Tibial artery (tissue), 4 donors: ENCODE results near the gene COL28A1.

Source experiments
- DNase-seq, 2 donors: peaks; one replicate each; pipeline ENCODE4 v3.0.0-alpha.2; 2019
- H3K27ac ChIP-seq, 2 donors: fragments of 200-600 bp; sonication (generic) in 1 of 2; 1 replicate in 1 of 2; 2 replicates in 1 of 2; pipeline ENCODE4 v1.5.1; 2018 to 2019; ENCODE audit warnings: mild to moderate bottlenecking in 1 of 2
- H3K27me3 ChIP-seq, 2 donors: fragments of 200-600 bp; sonication (generic) in 1 of 2; one replicate each; pipeline versions ENCODE4 v1.5.1 to v1.6.0; 2016 to 2019
- H3K36me3 ChIP-seq, 3 donors: fragments of 200-600 bp; sonication (generic) in 2 of 3; one replicate each; pipeline ENCODE4 v1.5.1; 2016 to 2019; ENCODE audit warnings: mild to moderate bottlenecking in 2 of 3
- H3K4me1 ChIP-seq, 4 donors: fragments of 200-600 bp; sonication (generic) in 2 of 4; 1 replicate in 3 of 4; 2 replicates in 1 of 4; pipeline ENCODE4 v1.5.1; 2016 to 2019
- H3K4me3 ChIP-seq, 2 donors: fragments of 200-600 bp; sonication (generic) in 1 of 2; 1 replicate in 1 of 2; 2 replicates in 1 of 2; pipeline ENCODE4 v1.5.1; 2018 to 2019; ENCODE audit warnings: mild to moderate bottlenecking in 2 of 2
- H3K9me3 ChIP-seq, 3 donors: fragments of 200-600 bp; sonication (generic) in 1 of 3; one replicate each; pipeline ENCODE4 v1.5.1; 2016 to 2019
- intact Hi-C: fragments of 100-400 bp; cut with DNase I; formaldehyde crosslinking; loops from one replicate; pipeline ENCODE4 v1.15.0; 2023; ENCODE audit warnings: low total_unique reads
- TF ChIP-seq, protein P1 (sequence below), 2 experiments: fragments of 200-600 bp in 1 of 2; fragments of 450-650 bp in 1 of 2; IDR thresholded peaks; one replicate each; pipeline ENCODE4 v1.5.1; 2017 to 2019; ENCODE audit warnings: antibody characterized with exemption in 2 of 2, mild to moderate bottlenecking in 1 of 2, moderate library complexity in 1 of 2

COL28A1 gene

DNA sequence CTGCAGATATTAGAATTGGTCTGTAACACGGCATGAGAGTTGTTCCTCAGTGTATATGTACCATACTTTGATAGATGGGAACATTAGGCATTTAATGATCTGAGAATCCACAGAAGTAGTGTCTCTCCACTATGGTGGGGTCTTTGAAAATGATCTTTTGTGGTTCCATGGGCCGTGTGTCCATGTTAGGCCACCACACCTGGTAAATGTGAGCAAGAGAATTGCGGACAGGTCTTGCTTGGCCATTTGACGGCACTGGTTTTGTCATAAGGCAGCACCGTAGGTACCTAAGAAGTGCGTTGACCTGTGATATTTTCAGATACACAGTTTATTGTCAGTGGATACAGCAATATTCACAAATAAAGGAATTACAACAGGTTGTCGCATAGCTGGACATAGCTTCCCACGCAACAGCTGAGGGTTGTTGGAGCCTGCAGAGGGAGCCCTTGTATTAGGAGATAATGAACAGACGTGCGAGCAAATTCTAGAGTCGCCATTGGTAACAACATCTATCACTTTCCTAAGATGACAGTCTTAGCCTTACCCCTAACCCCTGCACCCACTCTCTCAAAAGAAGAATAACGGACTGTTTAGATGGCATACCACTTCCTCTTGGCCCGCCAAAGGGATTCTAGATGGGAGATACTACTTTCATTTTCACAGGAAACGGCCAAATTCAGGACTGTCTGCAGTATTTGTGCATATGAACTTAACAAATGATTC is 111.4 kb downstream of the COL28A1 start:
- DNase-seq: peak; percentile 64 to 65
- Histone ChIP-seq H3K27ac (no peak overlapping the region), H3K4me1 (no peaks in the 10 kb centered on the region), H3K4me3 (peak overlapping the region; percentile 43 to 52), H3K9me3 (no peaks in the 10 kb centered on the region), H3K27me3 (no peaks in the 10 kb centered on the region), H3K36me3 (no peaks in the 10 kb centered on the region)
- TF ChIP-seq, protein P1, sequence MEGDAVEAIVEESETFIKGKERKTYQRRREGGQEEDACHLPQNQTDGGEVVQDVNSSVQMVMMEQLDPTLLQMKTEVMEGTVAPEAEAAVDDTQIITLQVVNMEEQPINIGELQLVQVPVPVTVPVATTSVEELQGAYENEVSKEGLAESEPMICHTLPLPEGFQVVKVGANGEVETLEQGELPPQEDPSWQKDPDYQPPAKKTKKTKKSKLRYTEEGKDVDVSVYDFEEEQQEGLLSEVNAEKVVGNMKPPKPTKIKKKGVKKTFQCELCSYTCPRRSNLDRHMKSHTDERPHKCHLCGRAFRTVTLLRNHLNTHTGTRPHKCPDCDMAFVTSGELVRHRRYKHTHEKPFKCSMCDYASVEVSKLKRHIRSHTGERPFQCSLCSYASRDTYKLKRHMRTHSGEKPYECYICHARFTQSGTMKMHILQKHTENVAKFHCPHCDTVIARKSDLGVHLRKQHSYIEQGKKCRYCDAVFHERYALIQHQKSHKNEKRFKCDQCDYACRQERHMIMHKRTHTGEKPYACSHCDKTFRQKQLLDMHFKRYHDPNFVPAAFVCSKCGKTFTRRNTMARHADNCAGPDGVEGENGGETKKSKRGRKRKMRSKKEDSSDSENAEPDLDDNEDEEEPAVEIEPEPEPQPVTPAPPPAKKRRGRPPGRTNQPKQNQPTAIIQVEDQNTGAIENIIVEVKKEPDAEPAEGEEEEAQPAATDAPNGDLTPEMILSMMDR (IDR thresholded peaks at IDR 0.05): peak; percentile 56 to 60
- intact Hi-C loops: no loop called here

DNA sequence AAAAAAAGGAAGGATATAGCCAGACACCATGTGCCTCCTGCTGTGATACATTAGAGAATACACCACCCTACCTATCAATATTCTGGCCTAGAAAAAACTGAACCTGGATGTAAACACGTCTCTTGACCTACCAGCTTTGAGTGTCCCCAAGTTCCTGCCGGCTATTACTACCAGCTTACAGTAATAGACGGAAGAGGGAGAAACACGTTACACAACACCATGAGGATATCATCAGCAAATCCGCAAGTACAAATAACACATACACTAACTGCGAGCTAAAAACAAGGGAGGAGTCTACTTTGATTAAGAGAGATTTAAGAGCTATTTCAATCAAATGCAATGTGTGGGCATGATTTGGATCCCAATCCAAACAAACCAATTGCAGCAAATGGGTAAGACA is 113.0 kb downstream of the COL28A1 start:
- Histone ChIP-seq H3K9me3 (no peaks in the 10 kb centered on the region), H3K27me3 (no peaks in the 10 kb centered on the region), H3K4me1 (no peaks in the 10 kb centered on the region), H3K36me3 (no peaks in the 10 kb centered on the region), H3K4me3 (no peak overlapping the region), H3K27ac (no peak overlapping the region)
- intact Hi-C loops: no loop called here
- TF ChIP-seq, protein P1 (IDR thresholded peaks at IDR 0.05): no peak
- DNase-seq: no peak

DNA sequence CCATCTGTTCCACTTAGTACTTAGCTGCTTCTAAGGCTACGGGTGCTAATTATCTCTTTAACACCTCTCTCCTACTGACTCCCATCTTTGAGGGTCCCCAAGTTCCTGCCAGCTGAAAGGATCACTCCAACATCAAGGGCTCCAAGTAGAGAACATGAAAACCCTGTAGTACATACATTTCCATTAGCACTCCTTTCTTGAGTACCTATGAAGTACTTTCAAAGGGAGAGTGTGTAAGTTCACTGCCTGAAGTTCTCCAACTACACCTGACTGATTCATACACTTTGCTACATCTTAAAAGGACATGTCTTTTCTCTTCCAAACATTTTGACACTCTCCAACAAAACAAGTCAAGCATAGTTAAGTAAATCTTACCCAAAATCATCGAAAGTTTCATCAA is 113.8 kb downstream of the COL28A1 start:
- DNase-seq: no peak
- no peaks in the 10 kb centered on the region for H3K4me1 ChIP-seq
- no peak overlapping the region for H3K27ac ChIP-seq
- H3K9me3 ChIP-seq: no peaks in the 10 kb centered on the region
- intact Hi-C loops: no loop called here
- TF ChIP-seq, protein P1 (IDR thresholded peaks at IDR 0.05): no peak
- H3K27me3 ChIP-seq: no peaks in the 10 kb centered on the region
- H3K4me3 ChIP-seq: no peak overlapping the region
- no peaks in the 10 kb centered on the region for H3K36me3 ChIP-seq

DNA sequence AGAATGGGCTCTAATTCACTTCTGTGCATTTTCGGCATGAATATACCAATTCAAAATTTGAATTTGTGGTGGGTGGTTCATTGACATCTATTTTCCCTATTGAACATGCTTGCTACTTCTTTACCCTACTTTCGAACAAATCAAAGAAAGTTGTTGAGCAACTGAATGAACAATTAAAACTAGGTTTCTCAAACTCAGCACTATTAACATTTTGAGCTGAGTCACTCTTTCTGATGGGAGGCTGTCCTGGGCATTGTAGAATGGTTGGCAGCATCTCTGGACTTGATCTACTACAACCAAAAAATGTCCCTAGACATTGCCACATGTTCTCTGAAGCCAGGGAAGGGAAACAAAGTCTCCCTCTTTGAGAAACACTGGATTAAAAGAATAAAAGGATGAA is 116.7 kb downstream of the COL28A1 start:
- DNase-seq: no peak
- Histone ChIP-seq H3K27ac (no peak overlapping the region), H3K27me3 (no peaks in the 10 kb centered on the region), H3K9me3 (no peaks in the 10 kb centered on the region), H3K4me1 (peaks cover 0 to 3% (median 0%) of the 10 kb centered on the region in 4 donors), H3K36me3 (no peaks in the 10 kb centered on the region), H3K4me3 (no peak overlapping the region)
- intact Hi-C loops: no loop called here
- TF ChIP-seq, protein P1 (IDR thresholded peaks at IDR 0.05): no peak

DNA sequence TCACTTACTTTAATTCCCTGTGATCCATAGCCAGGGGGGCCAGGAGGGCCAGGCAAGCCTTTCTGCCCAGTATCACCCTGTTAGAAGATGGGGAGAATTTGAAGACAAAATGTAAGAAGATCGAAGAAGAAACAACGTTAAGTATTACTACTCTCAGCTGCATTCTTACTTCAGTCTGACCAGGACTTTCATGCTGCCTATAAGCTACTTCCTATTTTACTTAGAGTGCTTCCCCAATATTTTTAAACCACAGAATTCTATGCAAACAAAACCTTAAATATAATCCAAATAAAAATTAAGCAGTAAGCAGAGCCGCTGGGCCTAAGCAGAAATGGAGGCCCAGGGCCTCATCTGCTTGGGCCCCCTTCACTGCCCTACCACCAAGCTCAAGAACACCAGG is 117.8 kb downstream of the COL28A1 start:
- Histone ChIP-seq H3K4me3 (no peak overlapping the region), H3K27ac (no peak overlapping the region)
- intact Hi-C loops: no loop called here

More for the DNA sequence above, 117.8 kb downstream of the COL28A1 start:
- TF ChIP-seq, protein P1 (IDR thresholded peaks at IDR 0.05): no peak
- no peaks in the 10 kb centered on the region for H3K9me3 ChIP-seq
- DNase-seq: no peak
- H3K4me1 ChIP-seq: peaks cover 0 to 3% (median 0%) of the 10 kb centered on the region in 4 donors
- no peaks in the 10 kb centered on the region for H3K36me3 ChIP-seq
- H3K27me3 ChIP-seq: no peaks in the 10 kb centered on the region
